ENCODE data around the gene TEKT1. TPM values are rescaled to one million over a fixed set of nuclear protein-coding genes. Genes with fewer than 3 reads are reported as not detected.
"Not testable (repeated sequence)": the region's sequence is repeated elsewhere in the genome, so short reads cannot be mapped to it uniquely, and the experiment has no call there.

TEKT1 gene
- not detected for total RNA-seq (2021; ENCODE audit: unreplicated experiment)
- polyA plus RNA-seq (2012) = not detected in 2 replicates
- not detected for Bru-seq, nascent RNA
- BruChase-seq, experiment 1, labeled RNA remaining after a 6-hour chase = not detected
- not detected for BruChase-seq, experiment 2, labeled RNA remaining after a 2-hour chase
- long read RNA-seq = 0 reads

GRCh38 chr17:6831661-6832263 lies at the start of gene TEKT1:
Gene TEKT1, minus strand, starts transcription at chr17:6831729. Its CDS starts 1,353 bp downstream, at chr17:6830376.
- H3K4me3 ChIP-seq (replicated peaks in 1 of 2; ENCODE audit: low read depth in 1 of 2, low read length in 2 of 2) = no peak within 1 kb of the TSS
- no peaks in the 10 kb centered on the region for H3K9me3 ChIP-seq (ENCODE audit: control insufficient read depth in 1 of 2, insufficient read depth in 1 of 2, low read depth in 1 of 2, low read length in 2 of 2)
- H3K79me2 ChIP-seq (ENCODE audit: insufficient read depth, low read length) = no peaks in the 10 kb centered on the region
- BruUV-seq (replicated peaks) = no TSS peak
- ATAC-seq = no peak
- H3K36me3 ChIP-seq (ENCODE audit: control insufficient read depth in 1 of 2, insufficient read depth in 2 of 2, low read length in 2 of 2) = no peaks in the 10 kb centered on the region
- H3K27me3 ChIP-seq (ENCODE audit: insufficient read depth, low read length) = peaks cover 22% of the 10 kb centered on the region
- H2AFZ ChIP-seq (ENCODE audit: low read depth, low read length, poor library complexity, severe bottlenecking) = no peak within 1 kb of the TSS
- H3K9me2 ChIP-seq (ENCODE audit: insufficient read depth) = no peaks in the 10 kb centered on the region
- H4K20me1 ChIP-seq (ENCODE audit: insufficient read depth) = no peaks in the 10 kb centered on the region
- no peak for DNase-seq (ENCODE audit: low read depth, low spot score)
- TF ChIP-seq SP1 (IDR thresholded peaks at IDR 0.05; ENCODE audit: low read depth) (no peak), CEBPB (IDR thresholded peaks at IDR 0.05; ENCODE audit: low read depth) (no peak), TCF7L2 (IDR thresholded peaks at IDR 0.05; ENCODE audit: borderline replicate concordance, extremely low read depth, insufficient read depth, insufficient read length) (no peak), EGR1 (IDR thresholded peaks at IDR 0.05; ENCODE audit: low read depth) (no peak), SRF (IDR thresholded peaks at IDR 0.05; ENCODE audit: low read depth) (no peak), ZBTB33 (IDR thresholded peaks at IDR 0.05; ENCODE audit: extremely low read depth, insufficient replicate concordance, low read length) (no peak), ELF1 (IDR thresholded peaks at IDR 0.05; ENCODE audit: borderline replicate concordance, low read depth) (no peak), JUND (IDR thresholded peaks at IDR 0.05) (no peak), FOSL1 (IDR thresholded peaks at IDR 0.05; ENCODE audit: low read depth) (no peak)
- RAD21 ChIA-PET (ENCODE audit: low non-redundant PET in 1 of 2, low total read pairs in 2 of 2, uncharacterized antibody in 2 of 2, unreplicated experiment in 2 of 2) = no interaction called here
- H3K9ac ChIP-seq (ENCODE audit: low read length) = no peak within 1 kb of the TSS
- POLR2A ChIA-PET = no interaction called here
- H3K4me1 ChIP-seq (ENCODE audit: control insufficient read depth in 1 of 2, insufficient read depth in 2 of 2, low read length in 2 of 2) = no peaks in the 10 kb centered on the region
- H3K4me2 ChIP-seq (ENCODE audit: low read length) = no peak within 1 kb of the TSS
- CTCF ChIA-PET = no interaction called here
- H3K27ac ChIP-seq (ENCODE audit: low read depth, low read length) = no peak within 1 kb of the TSS
- intact Hi-C loops (cut with micrococcal nuclease) = no loop called here

GRCh38 chr17:6879221-6879975 lies 47.9 kb upstream of the TEKT1 start:
- H3K4me3 ChIP-seq (replicated peaks in 1 of 2; ENCODE audit: low read depth in 1 of 2, low read length in 2 of 2); H3K4me2 ChIP-seq (ENCODE audit: low read length); H3K9ac ChIP-seq (ENCODE audit: low read length); RAD21 ChIA-PET (ENCODE audit: low non-redundant PET in 1 of 2, low total read pairs in 2 of 2, uncharacterized antibody in 2 of 2, unreplicated experiment in 2 of 2); BruUV-seq (replicated peaks); H4K20me1 ChIP-seq (ENCODE audit: insufficient read depth); H3K9me3 ChIP-seq (ENCODE audit: control insufficient read depth in 1 of 2, insufficient read depth in 1 of 2, low read depth in 1 of 2, low read length in 2 of 2); H3K36me3 ChIP-seq (ENCODE audit: control insufficient read depth in 1 of 2, insufficient read depth in 2 of 2, low read length in 2 of 2); H3K4me1 ChIP-seq (ENCODE audit: control insufficient read depth in 1 of 2, insufficient read depth in 2 of 2, low read length in 2 of 2); intact Hi-C loops (cut with micrococcal nuclease); H3K27me3 ChIP-seq (ENCODE audit: insufficient read depth, low read length); H3K27ac ChIP-seq (ENCODE audit: low read depth, low read length); H2AFZ ChIP-seq (ENCODE audit: low read depth, low read length, poor library complexity, severe bottlenecking); H3K9me2 ChIP-seq (ENCODE audit: insufficient read depth); DNase-seq (ENCODE audit: low read depth, low spot score); ATAC-seq; POLR2A ChIA-PET: not testable (repeated sequence)
- peaks cover 69% of the 10 kb centered on the region for H3K79me2 ChIP-seq (ENCODE audit: insufficient read depth, low read length)
- CTCF ChIA-PET = interaction anchor here (0.9 kb wide), 1 partner anchor 26 kb away, joined by 3 read pairs; no protein-coding TSS in a partner anchor

GRCh38 chr17:6875276-6875675 lies 43.7 kb upstream of the TEKT1 start:
- DNase-seq (ENCODE audit: low read depth, low spot score); H3K4me2 ChIP-seq (ENCODE audit: low read length): not testable (repeated sequence)
- H3K79me2 ChIP-seq (ENCODE audit: insufficient read depth, low read length) = peaks cover 81% of the 10 kb centered on the region

More at GRCh38 chr17:6875276-6875675, 43.7 kb upstream of the TEKT1 start:
- H4K20me1 ChIP-seq (ENCODE audit: insufficient read depth); POLR2A ChIA-PET; H3K9ac ChIP-seq (ENCODE audit: low read length); H3K27ac ChIP-seq (ENCODE audit: low read depth, low read length); H3K9me3 ChIP-seq (ENCODE audit: control insufficient read depth in 1 of 2, insufficient read depth in 1 of 2, low read depth in 1 of 2, low read length in 2 of 2); H3K27me3 ChIP-seq (ENCODE audit: insufficient read depth, low read length); BruUV-seq (replicated peaks); H3K9me2 ChIP-seq (ENCODE audit: insufficient read depth); RAD21 ChIA-PET (ENCODE audit: low non-redundant PET in 1 of 2, low total read pairs in 2 of 2, uncharacterized antibody in 2 of 2, unreplicated experiment in 2 of 2); CTCF ChIA-PET; H3K4me3 ChIP-seq (replicated peaks in 1 of 2; ENCODE audit: low read depth in 1 of 2, low read length in 2 of 2); H3K36me3 ChIP-seq (ENCODE audit: control insufficient read depth in 1 of 2, insufficient read depth in 2 of 2, low read length in 2 of 2); ATAC-seq; intact Hi-C loops (cut with micrococcal nuclease); H2AFZ ChIP-seq (ENCODE audit: low read depth, low read length, poor library complexity, severe bottlenecking): not testable (repeated sequence)
- peaks cover 25 to 39% of the 10 kb centered on the region in 2 experiments for H3K4me1 ChIP-seq (ENCODE audit: control insufficient read depth in 1 of 2, insufficient read depth in 2 of 2, low read length in 2 of 2)
